HEK293 (cell line): Measurements from ENCODE around the gene COX20.
"Not testable (repeated sequence)": the region's sequence is repeated elsewhere in the genome, so short reads cannot be mapped to it uniquely, and the experiment has no call there.

Source experiments
- PRDM1 ChIP-seq: fragments of 450-650 bp; formaldehyde crosslinking; IDR thresholded peaks from 2 replicates; pipeline ENCODE4; 2016; ENCODE audit warnings: missing biosample characterization, missing genetic modification characterization
- YY1 ChIP-seq: fragments of 450-650 bp; formaldehyde crosslinking; IDR thresholded peaks from 2 replicates; pipeline ENCODE4 v1.5.1; 2018; ENCODE audit warnings: missing biosample characterization, missing genetic modification characterization
- ZBTB17 ChIP-seq: fragments of 450-650 bp; formaldehyde crosslinking; IDR thresholded peaks from 2 replicates; pipeline ENCODE4 v1.5.1; 2016; ENCODE audit warnings: missing biosample characterization, missing genetic modification characterization
- ZBTB20 ChIP-seq: fragments of 450-650 bp; formaldehyde crosslinking; IDR thresholded peaks from 2 replicates; pipeline ENCODE4 v1.5.1; 2016; ENCODE audit warnings: missing biosample characterization, missing genetic modification characterization
- ZNF341 ChIP-seq: fragments of 450-650 bp; formaldehyde crosslinking; IDR thresholded peaks from 2 replicates; pipeline ENCODE4; 2016; ENCODE audit warnings: low read depth, missing biosample characterization, missing genetic modification characterization
- ZNF394 ChIP-seq: fragments of 450-650 bp; formaldehyde crosslinking; IDR thresholded peaks from 2 replicates; pipeline ENCODE4 v1.5.1; 2016; ENCODE audit warnings: missing biosample characterization, missing genetic modification characterization, mild to moderate bottlenecking, moderate library complexity, borderline replicate concordance
- ZNF580 ChIP-seq: fragments of 450-650 bp; formaldehyde crosslinking; IDR thresholded peaks from 2 replicates; pipeline ENCODE4 v1.5.1; 2016; ENCODE audit warnings: missing biosample characterization, missing genetic modification characterization
- TF ChIP-seq, protein P1 (sequence below): fragments of 450-650 bp; formaldehyde crosslinking; IDR thresholded peaks from 2 replicates; pipeline ENCODE4 v1.5.1; 2016; ENCODE audit warnings: missing biosample characterization, missing genetic modification characterization

DNA sequence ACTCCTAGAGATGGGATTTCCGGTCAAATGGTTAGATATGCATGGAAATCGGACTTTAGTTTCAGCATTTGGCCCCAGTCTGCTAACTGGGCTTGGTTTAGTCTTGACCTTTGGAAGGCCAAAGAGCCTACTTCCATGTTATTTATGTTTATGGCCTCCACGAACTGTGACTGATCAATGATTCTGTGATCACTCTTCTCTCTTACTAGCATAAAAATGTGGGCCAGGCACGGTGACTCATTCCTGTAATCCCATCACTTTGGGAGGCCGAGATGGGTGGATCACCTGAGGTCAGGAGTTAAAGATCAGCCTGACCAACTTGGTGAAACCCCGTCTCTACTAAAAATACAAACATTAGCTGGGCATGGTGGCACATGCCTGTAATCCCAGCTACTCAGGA, 40.9 kb upstream of the COX20 start:
- not testable (repeated sequence) for TF ChIP-seq YY1 (tag by site-specific recombination); ZNF580 (tag by site-specific recombination); PRDM1 (tag by site-specific recombination); ZBTB20; ZNF341 (tag by site-specific recombination); ZNF394 (tag by site-specific recombination)
- TF ChIP-seq, protein P1, sequence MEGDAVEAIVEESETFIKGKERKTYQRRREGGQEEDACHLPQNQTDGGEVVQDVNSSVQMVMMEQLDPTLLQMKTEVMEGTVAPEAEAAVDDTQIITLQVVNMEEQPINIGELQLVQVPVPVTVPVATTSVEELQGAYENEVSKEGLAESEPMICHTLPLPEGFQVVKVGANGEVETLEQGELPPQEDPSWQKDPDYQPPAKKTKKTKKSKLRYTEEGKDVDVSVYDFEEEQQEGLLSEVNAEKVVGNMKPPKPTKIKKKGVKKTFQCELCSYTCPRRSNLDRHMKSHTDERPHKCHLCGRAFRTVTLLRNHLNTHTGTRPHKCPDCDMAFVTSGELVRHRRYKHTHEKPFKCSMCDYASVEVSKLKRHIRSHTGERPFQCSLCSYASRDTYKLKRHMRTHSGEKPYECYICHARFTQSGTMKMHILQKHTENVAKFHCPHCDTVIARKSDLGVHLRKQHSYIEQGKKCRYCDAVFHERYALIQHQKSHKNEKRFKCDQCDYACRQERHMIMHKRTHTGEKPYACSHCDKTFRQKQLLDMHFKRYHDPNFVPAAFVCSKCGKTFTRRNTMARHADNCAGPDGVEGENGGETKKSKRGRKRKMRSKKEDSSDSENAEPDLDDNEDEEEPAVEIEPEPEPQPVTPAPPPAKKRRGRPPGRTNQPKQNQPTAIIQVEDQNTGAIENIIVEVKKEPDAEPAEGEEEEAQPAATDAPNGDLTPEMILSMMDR (tag by site-specific recombination) = not testable (repeated sequence)
- TF ChIP-seq ZBTB17 (tag by site-specific recombination) = peak; percentile 86
